Mucosa of rectum (tissue), 2 donors: Measurements from ENCODE around the gene SUPT5H.

ENCODE experiments used
- H3K27ac ChIP-seq, 2 donors: one replicate each; pipeline ENCODE4 v1.7.0; 2013; ENCODE audit warnings: inconsistent platforms in 2 of 2, low read depth in 2 of 2, low read length in 2 of 2
- H3K27me3 ChIP-seq, 2 donors: one replicate each; pipeline ENCODE4 v1.7.0; 2013; ENCODE audit warnings: low read length in 2 of 2; ENCODE audit not compliant: control insufficient read depth in 2 of 2, insufficient read depth in 2 of 2
- H3K36me3 ChIP-seq, 2 donors: one replicate each; pipeline ENCODE4 v1.7.0; 2013; ENCODE audit warnings: low read length in 2 of 2; ENCODE audit not compliant: control insufficient read depth in 2 of 2, insufficient read depth in 2 of 2
- H3K4me1 ChIP-seq, 2 donors: one replicate each; pipeline ENCODE4 v1.7.0; 2013; ENCODE audit warnings: low read length in 2 of 2, mild to moderate bottlenecking in 1 of 2; ENCODE audit not compliant: control insufficient read depth in 2 of 2, insufficient read depth in 2 of 2
- H3K4me3 ChIP-seq, 2 donors: one replicate each; pipeline ENCODE4 v1.7.0; 2013; ENCODE audit warnings: low read length in 2 of 2
- H3K9ac ChIP-seq, 2 donors: one replicate each; pipeline ENCODE4 v1.7.0; 2013; ENCODE audit warnings: low read length in 2 of 2, low read depth in 1 of 2, mild to moderate bottlenecking in 1 of 2
- H3K9me3 ChIP-seq, 2 donors: one replicate each; pipeline ENCODE4 v1.7.0; 2013; ENCODE audit warnings: low read length in 2 of 2; ENCODE audit not compliant: control insufficient read depth in 2 of 2
- donor health status: healthy.
- donor health status: Normal muscosa, but diverticular disease.

SUPT5H gene

GRCh38 chr19:39415111-39416046 lies 30.0 kb upstream of the SUPT5H start:
- H3K9me3 ChIP-seq, result no peaks in the 10 kb centered on the region
- no peak overlapping the region for H3K27ac ChIP-seq
- peak overlapping the region; percentile 15 to 60 for H3K4me3 ChIP-seq
- peaks cover 2 to 7% of the 10 kb centered on the region in 2 donors for H3K27me3 ChIP-seq
- H3K4me1 ChIP-seq, result peaks cover 19 to 22% of the 10 kb centered on the region in 2 donors
- H3K36me3 ChIP-seq, result peaks cover 2 to 4% of the 10 kb centered on the region in 2 donors
- peak overlapping the region in 1 of 2 donors; percentile 27 for H3K9ac ChIP-seq

GRCh38 chr19:39416152-39417120 lies 28.9 kb upstream of the SUPT5H start:
- Histone ChIP-seq H3K9ac (no peak overlapping the region), H3K27me3 (peaks cover 2 to 7% of the 10 kb centered on the region in 2 donors), H3K36me3 (peaks cover 0 to 2% of the 10 kb centered on the region in 2 donors), H3K4me1 (peaks cover 9 to 11% of the 10 kb centered on the region in 2 donors), H3K9me3 (no peaks in the 10 kb centered on the region), H3K4me3 (no peak overlapping the region), H3K27ac (no peak overlapping the region)

- Histone ChIP-seq H3K4me3 (no peak overlapping the region), H3K36me3 (peaks cover 0 to 6% of the 10 kb centered on the region in 2 donors), H3K4me1 (peaks cover 4 to 9% of the 10 kb centered on the region in 2 donors), H3K9ac (no peak overlapping the region), H3K9me3 (no peaks in the 10 kb centered on the region), H3K27ac (no peak overlapping the region), H3K27me3 (peaks cover 2 to 7% of the 10 kb centered on the region in 2 donors)
Measured at GRCh38 chr19:39417463-39418181, 27.8 kb upstream of the SUPT5H start.

GRCh38 chr19:39419003-39419402 lies 26.4 kb upstream of the SUPT5H start:
- no peaks in the 10 kb centered on the region for H3K9me3 ChIP-seq
- peaks cover 0 to 8% of the 10 kb centered on the region in 2 donors for H3K4me1 ChIP-seq
- H3K4me3 ChIP-seq, result no peak overlapping the region
- H3K9ac ChIP-seq, result no peak overlapping the region
- peaks cover 0 to 6% of the 10 kb centered on the region in 2 donors for H3K36me3 ChIP-seq
- H3K27me3 ChIP-seq, result no peaks in the 10 kb centered on the region
- H3K27ac ChIP-seq, result no peak overlapping the region

GRCh38 chr19:39420769-39421168 lies 24.6 kb upstream of the SUPT5H start:
- Histone ChIP-seq H3K4me1 (peaks cover 0 to 3% of the 10 kb centered on the region in 2 donors), H3K27me3 (no peaks in the 10 kb centered on the region), H3K36me3 (peaks cover 0 to 6% of the 10 kb centered on the region in 2 donors), H3K4me3 (no peak overlapping the region), H3K9ac (no peak overlapping the region), H3K27ac (no peak overlapping the region), H3K9me3 (no peaks in the 10 kb centered on the region)

GRCh38 chr19:39422020-39422419 lies 23.4 kb upstream of the SUPT5H start:
- H3K9ac ChIP-seq, result no peak overlapping the region
- H3K27ac ChIP-seq, result no peak overlapping the region
- H3K27me3 ChIP-seq, result no peaks in the 10 kb centered on the region
- peaks cover 0 to 6% of the 10 kb centered on the region in 2 donors for H3K36me3 ChIP-seq
- H3K9me3 ChIP-seq, result no peaks in the 10 kb centered on the region
- no peak overlapping the region for H3K4me3 ChIP-seq
- H3K4me1 ChIP-seq, result no peaks in the 10 kb centered on the region

- Histone ChIP-seq H3K27ac (no peak overlapping the region), H3K4me3 (no peak overlapping the region), H3K4me1 (no peaks in the 10 kb centered on the region), H3K36me3 (peaks cover 0 to 6% of the 10 kb centered on the region in 2 donors), H3K27me3 (no peaks in the 10 kb centered on the region), H3K9ac (no peak overlapping the region), H3K9me3 (no peaks in the 10 kb centered on the region)
Measured at GRCh38 chr19:39423258-39424086, 21.9 kb upstream of the SUPT5H start.

GRCh38 chr19:39424934-39425333 lies 20.4 kb upstream of the SUPT5H start:
- Histone ChIP-seq H3K36me3 (peaks cover 0 to 4% of the 10 kb centered on the region in 2 donors), H3K27me3 (no peaks in the 10 kb centered on the region), H3K4me1 (no peaks in the 10 kb centered on the region), H3K4me3 (no peak overlapping the region), H3K27ac (no peak overlapping the region), H3K9me3 (no peaks in the 10 kb centered on the region), H3K9ac (no peak overlapping the region)

GRCh38 chr19:39425744-39426143 lies 19.6 kb upstream of the SUPT5H start:
- Histone ChIP-seq H3K4me1 (no peaks in the 10 kb centered on the region), H3K9me3 (no peaks in the 10 kb centered on the region), H3K9ac (no peak overlapping the region), H3K36me3 (peaks cover 0 to 4% of the 10 kb centered on the region in 2 donors), H3K4me3 (no peak overlapping the region), H3K27me3 (no peaks in the 10 kb centered on the region), H3K27ac (no peak overlapping the region)
